ENCODE results near the gene DTWD1.

DNA sequence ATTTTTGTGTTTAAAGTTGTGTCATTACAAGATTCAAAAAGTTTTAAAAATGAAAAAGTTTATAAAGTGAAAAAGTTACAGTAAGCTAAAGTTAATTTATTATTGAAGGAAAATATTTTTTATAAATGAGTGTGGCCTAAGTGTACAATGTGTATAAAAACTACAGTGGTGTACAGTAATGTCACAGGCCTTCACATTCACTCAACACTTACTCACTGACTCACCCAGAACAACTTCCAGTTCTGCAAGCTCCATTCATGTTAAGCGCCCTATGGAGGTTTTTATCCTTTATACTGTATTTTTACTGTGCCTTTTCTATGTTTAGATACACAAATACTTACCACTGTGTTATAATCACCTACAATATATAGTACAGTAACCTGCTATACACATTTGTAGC lies 76.3 kb downstream of the DTWD1 start:
- TF ChIP-seq, protein P1, sequence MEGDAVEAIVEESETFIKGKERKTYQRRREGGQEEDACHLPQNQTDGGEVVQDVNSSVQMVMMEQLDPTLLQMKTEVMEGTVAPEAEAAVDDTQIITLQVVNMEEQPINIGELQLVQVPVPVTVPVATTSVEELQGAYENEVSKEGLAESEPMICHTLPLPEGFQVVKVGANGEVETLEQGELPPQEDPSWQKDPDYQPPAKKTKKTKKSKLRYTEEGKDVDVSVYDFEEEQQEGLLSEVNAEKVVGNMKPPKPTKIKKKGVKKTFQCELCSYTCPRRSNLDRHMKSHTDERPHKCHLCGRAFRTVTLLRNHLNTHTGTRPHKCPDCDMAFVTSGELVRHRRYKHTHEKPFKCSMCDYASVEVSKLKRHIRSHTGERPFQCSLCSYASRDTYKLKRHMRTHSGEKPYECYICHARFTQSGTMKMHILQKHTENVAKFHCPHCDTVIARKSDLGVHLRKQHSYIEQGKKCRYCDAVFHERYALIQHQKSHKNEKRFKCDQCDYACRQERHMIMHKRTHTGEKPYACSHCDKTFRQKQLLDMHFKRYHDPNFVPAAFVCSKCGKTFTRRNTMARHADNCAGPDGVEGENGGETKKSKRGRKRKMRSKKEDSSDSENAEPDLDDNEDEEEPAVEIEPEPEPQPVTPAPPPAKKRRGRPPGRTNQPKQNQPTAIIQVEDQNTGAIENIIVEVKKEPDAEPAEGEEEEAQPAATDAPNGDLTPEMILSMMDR (IDR thresholded peaks at IDR 0.05), result no peak
- TF ChIP-seq POLR2A (IDR thresholded peaks at IDR 0.05), result no peak
